B cell (primary cell): ENCODE results near the gene SS18L1.

Experiments
- EZH2 ChIP-seq: IDR thresholded peaks from 2 replicates; pipeline ENCODE4 v1.6.1; 2012; ENCODE audit warnings: borderline replicate concordance, low read depth, mild to moderate bottlenecking, moderate library complexity, low read length; ENCODE audit not compliant: insufficient read depth, poor library complexity, severe bottlenecking
- TF ChIP-seq, protein P1 (sequence below): fragments of 200-600 bp; IDR thresholded peaks from one replicate; pipeline ENCODE4 v1.8.0; 2022; ENCODE audit warnings: antibody characterized with exemption, mild to moderate bottlenecking

DNA sequence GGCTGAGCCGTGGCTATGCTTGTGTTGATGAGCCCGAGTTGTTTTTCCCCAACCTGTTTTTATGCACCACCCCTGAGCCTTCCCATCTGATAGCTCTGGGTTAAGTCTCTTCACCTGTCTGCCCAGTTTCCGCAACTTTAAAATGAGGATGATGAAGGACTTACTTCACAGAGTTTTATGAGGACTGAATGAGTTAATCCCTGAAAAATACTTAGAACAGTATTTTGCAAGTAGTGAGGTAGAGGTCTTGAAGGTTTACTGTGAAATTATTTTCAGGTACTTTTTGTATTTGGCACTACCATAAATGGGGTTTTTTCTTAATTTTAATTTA, 42.5 kb downstream of the SS18L1 start:
- no peak for TF ChIP-seq EZH2
- TF ChIP-seq, protein P1, sequence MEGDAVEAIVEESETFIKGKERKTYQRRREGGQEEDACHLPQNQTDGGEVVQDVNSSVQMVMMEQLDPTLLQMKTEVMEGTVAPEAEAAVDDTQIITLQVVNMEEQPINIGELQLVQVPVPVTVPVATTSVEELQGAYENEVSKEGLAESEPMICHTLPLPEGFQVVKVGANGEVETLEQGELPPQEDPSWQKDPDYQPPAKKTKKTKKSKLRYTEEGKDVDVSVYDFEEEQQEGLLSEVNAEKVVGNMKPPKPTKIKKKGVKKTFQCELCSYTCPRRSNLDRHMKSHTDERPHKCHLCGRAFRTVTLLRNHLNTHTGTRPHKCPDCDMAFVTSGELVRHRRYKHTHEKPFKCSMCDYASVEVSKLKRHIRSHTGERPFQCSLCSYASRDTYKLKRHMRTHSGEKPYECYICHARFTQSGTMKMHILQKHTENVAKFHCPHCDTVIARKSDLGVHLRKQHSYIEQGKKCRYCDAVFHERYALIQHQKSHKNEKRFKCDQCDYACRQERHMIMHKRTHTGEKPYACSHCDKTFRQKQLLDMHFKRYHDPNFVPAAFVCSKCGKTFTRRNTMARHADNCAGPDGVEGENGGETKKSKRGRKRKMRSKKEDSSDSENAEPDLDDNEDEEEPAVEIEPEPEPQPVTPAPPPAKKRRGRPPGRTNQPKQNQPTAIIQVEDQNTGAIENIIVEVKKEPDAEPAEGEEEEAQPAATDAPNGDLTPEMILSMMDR: no peak
